A549 (cell line): ENCODE measurements around the gene ST3GAL6. TPM values are rescaled to one million over a fixed set of nuclear protein-coding genes. Genes with fewer than 3 reads are reported as not detected.

Experiments used
- ATAC-seq, 2 experiments: fragments of 200-7000 bp in 1 of 2; fragments of >200 bp in 1 of 2; cut with Nextera tagmentation in 1 of 2; cut with Tn5 transposase in 1 of 2; 3 replicates each; pipeline versions ENCODE4 v1.8.0 to v1.9.1; 2018 to 2020; ENCODE audit warnings: mild to moderate bottlenecking in 1 of 2, moderate library complexity in 1 of 2
- CTCF ChIA-PET: fragments of 300-600 bp; sonication (Branson Sonifier 250); formaldehyde crosslinking; extraction: SDS; loops from one replicate; lab custom pipeline; 2021; ENCODE audit warnings: antibody characterized with exemption, inconsistent platforms; lab: Yijun Ruan, JAX
- POLR2A ChIA-PET: fragments of 350-600 bp; formaldehyde crosslinking; extraction: SDS; loops from one replicate; lab custom pipeline; 2021; ENCODE audit warnings: antibody characterized with exemption, inconsistent platforms; lab: Yijun Ruan, JAX
- DNase-seq, 2 experiments: peaks; one replicate each; pipeline versions ENCODE4 v3.0.0 to v3.0.0-alpha.2; 2011 to 2016; ENCODE audit warnings: low read depth in 1 of 2, low spot score in 1 of 2
- FAIRE-seq: peaks from 2 replicates; lab custom pipeline; 2011; peaks lifted over from hg19 to GRCh38; lab: Jason Lieb, UNC
- H3K27ac ChIP-seq, 2 experiments: fragments of >200 bp; sonication (Bioruptor Twin); formaldehyde crosslinking; 3 replicates each; pipeline ENCODE4 v1.5.1; 2016 to 2017
- H3K4me1 ChIP-seq: fragments of >200 bp; sonication (Bioruptor Twin); formaldehyde crosslinking; 3 replicates; pipeline ENCODE4 v1.6.1; 2016
- H3K4me2 ChIP-seq: fragments of >200 bp; sonication (Bioruptor Twin); formaldehyde crosslinking; 3 replicates; pipeline ENCODE4 v1.6.1; 2016
- H3K4me3 ChIP-seq: fragments of >200 bp; sonication (Bioruptor Twin); formaldehyde crosslinking; 3 replicates; pipeline ENCODE4 v1.5.1; 2016
- H3K9me3 ChIP-seq: fragments of >200 bp; sonication (Bioruptor Twin); formaldehyde crosslinking; 3 replicates; pipeline ENCODE4 v1.6.1; 2016
- CEBPB ChIP-seq, 2 experiments: fragments of >200 bp in 1 of 2; sonication (Bioruptor Twin) in 1 of 2; formaldehyde crosslinking in 1 of 2; IDR thresholded peaks; 2 replicates each; pipeline ENCODE4 v1.6.1; 2012 to 2016
- CHD2 ChIP-seq: fragments of 150-350 bp; IDR thresholded peaks from 2 replicates; pipeline ENCODE4 v1.6.1; 2014; ENCODE audit warnings: low read length; ENCODE audit not compliant: partially characterized antibody
- EHF ChIP-seq: fragments of 250-450 bp; sonication (Bioruptor Pico); IDR thresholded peaks from 2 replicates; pipeline ENCODE4 v1.5.0; 2020; ENCODE audit warnings: mild to moderate bottlenecking
- EHMT2 ChIP-seq: fragments of 200-600 bp; sonication (generic); IDR thresholded peaks from 2 replicates; pipeline ENCODE4 v1.6.1; 2016; ENCODE audit warnings: antibody characterized with exemption, low read depth, mild to moderate bottlenecking, moderate library complexity
- FOSB ChIP-seq: fragments of 250-450 bp; sonication (Bioruptor Pico); IDR thresholded peaks from 2 replicates; pipeline ENCODE4 v1.5.0; 2020; ENCODE audit warnings: mild to moderate bottlenecking, moderate library complexity
- HOXA7 ChIP-seq: fragments of 250-450 bp; sonication (Bioruptor Pico); IDR thresholded peaks from 2 replicates; pipeline ENCODE4 v1.5.0; 2020; ENCODE audit warnings: mild to moderate bottlenecking, moderate library complexity
- HOXB13 ChIP-seq: fragments of 250-450 bp; sonication (Bioruptor Pico); IDR thresholded peaks from 2 replicates; pipeline ENCODE4 v1.5.0; 2020; ENCODE audit warnings: low read depth, mild to moderate bottlenecking, moderate library complexity
- HOXB5 ChIP-seq: fragments of 250-450 bp; sonication (Bioruptor Pico); IDR thresholded peaks from 2 replicates; pipeline ENCODE4 v1.5.0; 2020; ENCODE audit warnings: mild to moderate bottlenecking, moderate library complexity
- JUNB ChIP-seq: fragments of >200 bp; sonication (Bioruptor Twin); formaldehyde crosslinking; IDR thresholded peaks from 2 replicates; pipeline ENCODE4 v1.6.1; 2016
- KDM5A ChIP-seq: fragments of 200-600 bp; sonication (generic); IDR thresholded peaks from 2 replicates; pipeline ENCODE4 v1.6.1; 2016; ENCODE audit warnings: antibody characterized with exemption, mild to moderate bottlenecking
- MAX ChIP-seq: IDR thresholded peaks from 2 replicates; pipeline ENCODE4 v1.6.1; 2012
- MYC ChIP-seq: IDR thresholded peaks from 2 replicates; pipeline ENCODE4 v1.6.1; 2012; ENCODE audit warnings: mild to moderate bottlenecking, inconsistent platforms, low read length, improper control_type of control experiment, borderline replicate concordance
- POLR2A ChIP-seq: IDR thresholded peaks from 2 replicates; pipeline ENCODE4 v1.6.1; 2012; ENCODE audit warnings: mild to moderate bottlenecking, low read length
- RARB ChIP-seq: fragments of 250-450 bp; sonication (Bioruptor Pico); IDR thresholded peaks from 2 replicates; pipeline ENCODE4 v1.8.0; 2021; ENCODE audit warnings: mild to moderate bottlenecking, moderate library complexity
- RFX5 ChIP-seq: fragments of 450-650 bp; IDR thresholded peaks from 2 replicates; pipeline ENCODE4 v1.7.1; 2014; ENCODE audit warnings: antibody characterized with exemption, mild to moderate bottlenecking, moderate library complexity
- RNF2 ChIP-seq: fragments of 200-600 bp; sonication (generic); IDR thresholded peaks from 2 replicates; pipeline ENCODE4 v1.6.1; 2016; ENCODE audit warnings: low read depth, mild to moderate bottlenecking, antibody characterized with exemption, moderate library complexity, borderline replicate concordance
- TFCP2L1 ChIP-seq: fragments of 250-450 bp; sonication (Bioruptor Pico); IDR thresholded peaks from 2 replicates; pipeline ENCODE4 v1.5.0; 2021; ENCODE audit warnings: mild to moderate bottlenecking
- ZC3H11A ChIP-seq: fragments of 450-650 bp; IDR thresholded peaks from 2 replicates; pipeline ENCODE4 v1.6.1; 2014; ENCODE audit warnings: antibody characterized with exemption, mild to moderate bottlenecking
- ZNF302 ChIP-seq: fragments of 250-450 bp; sonication (Bioruptor Pico); IDR thresholded peaks from 2 replicates; pipeline ENCODE4 v1.9.0; 2021; ENCODE audit warnings: inconsistent platforms, mild to moderate bottlenecking, moderate library complexity
- WGBS: methylation state at CpG from one replicate; pipeline ENCODE4 v1.1.6; 2017; ENCODE audit errors: missing lambda C conversion rate; 5-methylcytosine and 5-hydroxymethylcytosine counted together
- polyA plus RNA-seq, 4 experiments: library from polyadenylated mRNA; depleted of rRNA in 3 of 4; stranded (reverse); fragments of >200 nt; fragmentation: RNase III in 1 of 4; extraction: RNeasy Plus Mini Kit Qiagen cat#74134 plus additional on column Dnase treatment in 1 of 4; gene quantifications; 2 replicates in 3 of 4; 3 replicates in 1 of 4; pipeline ENCODE4 v1.2.3, GENCODE V29; 2011 to 2017
- TF ChIP-seq, protein P1 (sequence below): fragments of 150-350 bp; IDR thresholded peaks from 2 replicates; pipeline ENCODE4 v1.6.1; 2014; ENCODE audit warnings: low read depth, mild to moderate bottlenecking, low read length

The ST3GAL6 gene
- polyA plus RNA-seq, 2 of the 4 experiments (the other 2 are of a cell fraction), result 1.1 to 1.4 TPM

- peak in 1 of 2 experiments; percentile 40; a peak in 1 of 4 replicates for TF ChIP-seq CEBPB (IDR thresholded peaks at IDR 0.05)
- TF ChIP-seq TFCP2L1 (CRISPR knock-in tag), result no peak
- DNase-seq (no peak), FAIRE-seq (no peak), ATAC-seq (no peak; a peak in 1 of 6 replicates)
- 31% methylated on average over 3 of the region's 3 CpGs for WGBS
- Histone ChIP-seq H3K4me3 (no peak overlapping the region), H3K4me1 (peaks cover 13% of the 10 kb centered on the region; the same call in 1 of the 3 replicates), H3K27ac (no peak overlapping the region), H3K9me3 (no peaks in the 10 kb centered on the region), H3K4me2 (no peak overlapping the region)
- ChIA-PET POLR2A (no interaction called here), CTCF (interaction anchor here (0.6 to 1.1 kb wide), 3 partner anchors 9 to 209 kb away, joined by 3 read pairs; no protein-coding TSS in a partner anchor)
These were observed 21.8 kb downstream of the ST3GAL6 start for GRCh38 chr3:98784666-98785600.

DNA sequence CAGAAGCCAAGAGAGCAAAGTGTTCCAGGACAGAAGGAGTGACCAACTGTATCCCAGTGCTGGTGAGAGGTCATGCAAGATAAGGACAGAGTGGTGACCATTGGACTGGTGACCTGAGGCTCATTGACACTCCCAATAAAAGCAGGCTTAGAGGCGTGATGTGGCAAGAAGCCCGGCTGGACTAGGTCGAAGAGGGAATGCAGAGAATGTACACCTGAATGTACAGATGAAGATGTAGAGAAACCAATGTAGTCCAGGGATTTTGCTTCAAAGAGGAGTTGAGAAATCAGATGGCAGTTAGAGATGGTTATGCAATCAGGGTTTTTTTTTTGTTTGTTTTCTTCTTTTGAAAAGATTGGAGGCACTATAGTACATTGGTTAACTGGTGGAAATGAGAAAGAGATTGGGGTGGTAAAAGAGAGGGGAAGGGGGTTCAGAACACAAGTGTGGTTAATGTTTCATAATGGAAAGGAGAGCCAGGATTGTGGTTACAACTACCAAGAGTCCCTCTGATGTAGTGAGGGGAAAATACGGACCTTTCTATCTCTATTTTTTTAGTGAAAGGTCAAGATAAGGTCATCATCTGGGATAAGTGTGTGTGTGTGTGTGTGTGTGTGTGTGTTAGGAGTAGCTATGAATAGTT is 23.3 kb downstream of the ST3GAL6 start:
- FAIRE-seq, result no peak
- 85% methylated on average over 4 of the region's 4 CpGs for WGBS
- Histone ChIP-seq H3K4me1 (peaks cover 13% of the 10 kb centered on the region; the same call in 1 of the 3 replicates), H3K9me3 (no peaks in the 10 kb centered on the region), H3K4me2 (no peak overlapping the region), H3K4me3 (no peak overlapping the region), H3K27ac (no peak overlapping the region)
- CTCF ChIA-PET, result no interaction called here
- no peak for ATAC-seq
- POLR2A ChIA-PET, result no interaction called here
- no peak for DNase-seq
- TF ChIP-seq CHD2 (no peak), CEBPB (IDR thresholded peaks at IDR 0.05) (peak; percentile 5 to 44; a peak in 2 of 4 replicates)

- Histone ChIP-seq H3K4me3 (no peak overlapping the region), H3K27ac (no peak overlapping the region), H3K9me3 (no peaks in the 10 kb centered on the region)
- no peak for DNase-seq
- WGBS, result 92% methylated on average over 2 of the region's 2 CpGs
- TF ChIP-seq JUNB, result no peak
- TF ChIP-seq, all 56 proteins: peak for 0
- Histone ChIP-seq H3K4me2 (no peak overlapping the region), H3K4me1 (peaks cover 18% of the 10 kb centered on the region; the same call in 1 of the 3 replicates)
- POLR2A ChIA-PET, result no interaction called here
- CTCF ChIA-PET, result no interaction called here
- FAIRE-seq (no peak), ATAC-seq (no peak)
These were observed 24.0 kb downstream of the ST3GAL6 start for GRCh38 chr3:98787181-98787580.

- TF ChIP-seq POLR2A, result no peak
- TF ChIP-seq HOXB5 (CRISPR knock-in tag), result no peak
- TF ChIP-seq ZC3H11A, result no peak
- TF ChIP-seq RFX5, result no peak
- no peak for TF ChIP-seq RNF2
- TF ChIP-seq RARB (CRISPR knock-in tag), result no peak
- no peak for TF ChIP-seq HOXA7 (CRISPR knock-in tag)
- TF ChIP-seq MYC, result no peak
- no peak for TF ChIP-seq EHMT2
- no peak for TF ChIP-seq MAX
- no peak for TF ChIP-seq EHF (CRISPR knock-in tag)
- no peak for TF ChIP-seq HOXB13
- no peak for TF ChIP-seq JUNB
- TF ChIP-seq, protein P1, sequence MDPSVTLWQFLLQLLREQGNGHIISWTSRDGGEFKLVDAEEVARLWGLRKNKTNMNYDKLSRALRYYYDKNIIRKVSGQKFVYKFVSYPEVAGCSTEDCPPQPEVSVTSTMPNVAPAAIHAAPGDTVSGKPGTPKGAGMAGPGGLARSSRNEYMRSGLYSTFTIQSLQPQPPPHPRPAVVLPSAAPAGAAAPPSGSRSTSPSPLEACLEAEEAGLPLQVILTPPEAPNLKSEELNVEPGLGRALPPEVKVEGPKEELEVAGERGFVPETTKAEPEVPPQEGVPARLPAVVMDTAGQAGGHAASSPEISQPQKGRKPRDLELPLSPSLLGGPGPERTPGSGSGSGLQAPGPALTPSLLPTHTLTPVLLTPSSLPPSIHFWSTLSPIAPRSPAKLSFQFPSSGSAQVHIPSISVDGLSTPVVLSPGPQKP, result no peak
- TF ChIP-seq ZNF302 (CRISPR knock-in tag), result no peak
- TF ChIP-seq KDM5A, result no peak
- no peak for TF ChIP-seq FOSB
- Histone ChIP-seq H3K27ac (no peak overlapping the region), H3K9me3 (no peaks in the 10 kb centered on the region), H3K4me2 (no peak overlapping the region), H3K4me3 (no peak overlapping the region), H3K4me1 (peaks cover 18% of the 10 kb centered on the region; the same call in 1 of the 3 replicates)
- ChIA-PET CTCF (interaction anchor here (1.4 to 1.6 kb wide), 2 partner anchors 10 to 187 kb away, joined by 3 to 5 read pairs; no protein-coding TSS in a partner anchor), POLR2A (no interaction called here)
- FAIRE-seq (no peak), DNase-seq (no peak), ATAC-seq (no peak)
- WGBS, result 86% methylated on average over 2 of the region's 2 CpGs
These were observed 25.5 kb downstream of the ST3GAL6 start for GRCh38 chr3:98788651-98789050.
